Measurements from ENCODE around the gene ATP6V0C. TPM values are rescaled to one million over a fixed set of nuclear protein-coding genes. Genes with fewer than 3 reads are reported as not detected.
"Not testable (repeated sequence)": the region's sequence is repeated elsewhere in the genome, so short reads cannot be mapped to it uniquely, and the experiment has no call there.

ATP6V0C gene
- total RNA-seq, 4 donors from 2014 or later = 22.1 to 84.2 (median 56.2) TPM

- Histone ChIP-seq H3K4me1 (peaks cover 0 to 11% of the 10 kb centered on the region in 2 donors), H3K27ac (peak overlapping the region; percentile 95 to 99 (median 98)), H3K4me3 (peak overlapping the region; percentile 75 to 93 (median 85)), H3K36me3 (peaks cover 0 to 20% of the 10 kb centered on the region in 2 donors), H3K27me3 (no peaks in the 10 kb centered on the region), H3K9me3 (no peaks in the 10 kb centered on the region)
- ATAC-seq (peak; percentile 80 to 86), DNase-seq (peak; percentile 98 to 99)
- in situ Hi-C loops (cut with MboI; ENCODE audit: low sequenced_read_pairs in 4 of 4) = no loop called here
- TF ChIP-seq, protein P1, sequence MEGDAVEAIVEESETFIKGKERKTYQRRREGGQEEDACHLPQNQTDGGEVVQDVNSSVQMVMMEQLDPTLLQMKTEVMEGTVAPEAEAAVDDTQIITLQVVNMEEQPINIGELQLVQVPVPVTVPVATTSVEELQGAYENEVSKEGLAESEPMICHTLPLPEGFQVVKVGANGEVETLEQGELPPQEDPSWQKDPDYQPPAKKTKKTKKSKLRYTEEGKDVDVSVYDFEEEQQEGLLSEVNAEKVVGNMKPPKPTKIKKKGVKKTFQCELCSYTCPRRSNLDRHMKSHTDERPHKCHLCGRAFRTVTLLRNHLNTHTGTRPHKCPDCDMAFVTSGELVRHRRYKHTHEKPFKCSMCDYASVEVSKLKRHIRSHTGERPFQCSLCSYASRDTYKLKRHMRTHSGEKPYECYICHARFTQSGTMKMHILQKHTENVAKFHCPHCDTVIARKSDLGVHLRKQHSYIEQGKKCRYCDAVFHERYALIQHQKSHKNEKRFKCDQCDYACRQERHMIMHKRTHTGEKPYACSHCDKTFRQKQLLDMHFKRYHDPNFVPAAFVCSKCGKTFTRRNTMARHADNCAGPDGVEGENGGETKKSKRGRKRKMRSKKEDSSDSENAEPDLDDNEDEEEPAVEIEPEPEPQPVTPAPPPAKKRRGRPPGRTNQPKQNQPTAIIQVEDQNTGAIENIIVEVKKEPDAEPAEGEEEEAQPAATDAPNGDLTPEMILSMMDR (IDR thresholded peaks at IDR 0.05 in 4 of 5, conservative IDR thresholded peaks at IDR 0.05 in 1 of 5) = no peak
- peak; percentile 79 to 83 for TF ChIP-seq POLR2A (IDR thresholded peaks at IDR 0.05)
- intact Hi-C loops (cut with DNase I; ENCODE audit: low total_unique reads) = loop anchor here (1.0 to 10.0 kb wide), 6 partner anchors 12 to 587 kb away; partner anchors contain the start of genes AMDHD2, MSRB1, SRRM2 and ZNF598
Measured at GRCh38 chr16:2531696-2532493, 18.1 kb downstream of the ATP6V0C start.

DNA sequence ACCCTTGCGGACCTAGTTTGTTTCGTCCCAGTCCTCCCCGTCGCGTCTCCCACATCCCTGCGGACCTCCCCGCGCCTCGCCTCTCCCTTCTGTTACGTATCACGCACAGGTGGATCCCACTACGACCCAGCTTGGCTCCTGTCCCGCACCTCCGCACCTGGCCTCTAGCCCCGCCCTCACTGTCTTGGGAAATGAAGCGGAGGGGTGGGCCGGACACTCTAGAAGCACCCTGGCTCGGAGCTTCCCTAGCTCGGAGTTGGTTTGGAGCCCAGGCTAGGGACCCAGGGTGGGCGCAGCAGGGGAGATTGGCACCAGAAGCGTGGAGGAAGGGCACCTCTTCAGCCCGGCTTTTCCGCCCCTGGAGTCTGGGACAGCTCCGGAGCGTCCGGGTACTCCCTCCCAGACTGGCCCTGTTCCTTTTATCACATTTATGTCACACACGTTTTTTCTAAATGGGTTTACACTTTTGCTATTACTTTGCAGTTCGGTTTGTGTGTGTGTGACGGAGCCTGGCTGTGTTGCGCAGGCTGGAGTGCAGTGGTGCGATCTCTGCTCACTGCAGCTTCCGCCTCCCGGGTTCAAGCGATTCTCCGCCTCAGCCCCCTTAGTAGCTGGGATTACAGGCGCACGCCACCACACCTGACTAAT is 18.9 kb downstream of the ATP6V0C start:
- no peak for TF ChIP-seq POLR2A (IDR thresholded peaks at IDR 0.05)
- TF ChIP-seq, protein P1 (IDR thresholded peaks at IDR 0.05 in 4 of 5, conservative IDR thresholded peaks at IDR 0.05 in 1 of 5) = no peak
- peak overlapping the region; percentile 95 to 99 (median 98) for H3K27ac ChIP-seq
- in situ Hi-C loops (cut with MboI; ENCODE audit: low sequenced_read_pairs in 4 of 4) (no loop called here), intact Hi-C loops (cut with DNase I; ENCODE audit: low total_unique reads) (loop anchor here (1.0 to 10.0 kb wide), 6 partner anchors 12 to 588 kb away; partner anchors contain the start of genes AMDHD2, MSRB1, SRRM2 and ZNF598)
- peak overlapping the region; percentile 75 to 93 (median 85) for H3K4me3 ChIP-seq
- H3K36me3 ChIP-seq = peaks cover 0 to 16% of the 10 kb centered on the region in 2 donors
- no peaks in the 10 kb centered on the region for H3K9me3 ChIP-seq
- ATAC-seq (peak; percentile 52 to 53), DNase-seq (peak; percentile 47 to 82)
- H3K27me3 ChIP-seq = no peaks in the 10 kb centered on the region
- peaks cover 0 to 14% of the 10 kb centered on the region in 2 donors for H3K4me1 ChIP-seq

DNA sequence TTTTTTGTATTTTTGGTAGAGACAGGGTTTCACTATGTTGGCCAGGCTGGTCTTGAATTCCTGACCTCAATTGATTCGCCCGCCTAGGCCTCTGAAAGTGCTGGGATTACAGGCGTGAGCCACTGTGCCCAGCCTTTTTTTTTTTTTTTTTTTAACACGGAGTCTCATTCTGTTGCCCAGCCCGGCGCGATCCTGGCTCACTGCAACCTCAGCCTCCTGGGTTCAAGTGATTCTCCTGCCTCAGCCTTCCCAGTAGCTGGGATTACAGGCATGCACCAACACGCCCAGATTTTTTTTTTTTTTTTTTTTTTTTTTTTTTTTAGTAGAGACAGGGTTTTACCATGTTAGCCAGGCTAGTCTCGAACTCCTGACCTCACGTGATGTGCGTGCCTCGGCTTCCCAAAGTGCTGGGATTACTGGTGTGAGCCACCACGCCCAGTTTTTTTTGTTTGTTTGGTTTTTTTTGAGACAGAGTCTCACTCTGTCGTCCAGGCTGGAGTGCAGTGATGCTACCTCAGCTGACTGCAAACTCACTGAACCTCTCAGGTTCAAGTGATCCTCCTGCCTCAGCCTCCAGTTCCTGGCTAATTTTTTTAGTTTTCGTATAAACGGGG is 19.5 kb downstream of the ATP6V0C start:
- DNase-seq; in situ Hi-C loops (cut with MboI; ENCODE audit: low sequenced_read_pairs in 4 of 4): not testable (repeated sequence)
- intact Hi-C loops (cut with DNase I; ENCODE audit: low total_unique reads) = loop anchor here (5.0 to 10.0 kb wide), 5 partner anchors 62 to 588 kb away; partner anchors contain the start of genes MSRB1, SRRM2 and ZNF598

GRCh38 chr16:2533912-2534311 is 20.2 kb downstream of the ATP6V0C start:
- TF ChIP-seq, protein P1 (IDR thresholded peaks at IDR 0.05 in 4 of 5, conservative IDR thresholded peaks at IDR 0.05 in 1 of 5) = no peak
- no peak for TF ChIP-seq POLR2A (IDR thresholded peaks at IDR 0.05)

More for the DNA sequence above, 19.5 kb downstream of the ATP6V0C start:
- Histone ChIP-seq H3K4me1 (peaks cover 0 to 14% of the 10 kb centered on the region in 2 donors), H3K4me3 (peak overlapping the region; percentile 75 to 93 (median 85)), H3K27ac (peak overlapping the region; percentile 95 to 99 (median 98))
- not testable (repeated sequence) for H3K9me3 ChIP-seq, H3K27me3 ChIP-seq, H3K36me3 ChIP-seq, ATAC-seq

GRCh38 chr16:2534335-2534734 is 20.6 kb downstream of the ATP6V0C start:
- H3K27me3 ChIP-seq; ATAC-seq; H3K36me3 ChIP-seq; DNase-seq; in situ Hi-C loops (cut with MboI; ENCODE audit: low sequenced_read_pairs in 4 of 4); H3K4me3 ChIP-seq; H3K9me3 ChIP-seq: not testable (repeated sequence)
- H3K27ac ChIP-seq = peak overlapping the region in 1 of 4 donors; percentile 14
- H3K4me1 ChIP-seq = peaks cover 8 to 22% of the 10 kb centered on the region in 2 donors
- intact Hi-C loops (cut with DNase I; ENCODE audit: low total_unique reads) = loop anchor here (5.0 to 10.0 kb wide), 5 partner anchors 60 to 590 kb away; partner anchors contain the start of genes MSRB1, SRRM2 and ZNF598

More at GRCh38 chr16:2533912-2534311, 20.2 kb downstream of the ATP6V0C start:
- ATAC-seq = no peak
- H3K4me1 ChIP-seq = peaks cover 4 to 18% of the 10 kb centered on the region in 2 donors
- no peaks in the 10 kb centered on the region for H3K27me3 ChIP-seq
- H3K27ac ChIP-seq = peak overlapping the region in 2 of 4 donors; percentile 95 to 97
- no peak overlapping the region for H3K4me3 ChIP-seq
- peaks cover 0 to 3% of the 10 kb centered on the region in 2 donors for H3K36me3 ChIP-seq
- in situ Hi-C loops (cut with MboI; ENCODE audit: low sequenced_read_pairs in 4 of 4) (no loop called here), intact Hi-C loops (cut with DNase I; ENCODE audit: low total_unique reads) (loop anchor here (5.0 to 10.0 kb wide), 5 partner anchors 61 to 589 kb away; partner anchors contain the start of genes MSRB1, SRRM2 and ZNF598)
- DNase-seq = no peak
- no peaks in the 10 kb centered on the region for H3K9me3 ChIP-seq

Measured in gastrocnemius medialis (tissue), 4 donors.